GM12874 (cell line): ENCODE data around the gene RPP30.

ENCODE experiments used
- CTCF ChIP-seq: IDR thresholded peaks from 2 replicates; pipeline ENCODE4 v1.5.1; 2011; ENCODE audit warnings: low read depth, mild to moderate bottlenecking, control low read depth, low read length, moderate library complexity; ENCODE audit not compliant: insufficient read depth

The RPP30 gene

GRCh38 chr10:90871766-90872647 is at the start of gene RPP30:
RPP30 (plus strand) TSS chr10:90871974; CDS start chr10:90871987, 13 bp downstream.
- TF ChIP-seq CTCF, result no peak

GRCh38 chr10:90822508-90822907 is 49.3 kb upstream of the RPP30 start:
- TF ChIP-seq CTCF, result no peak

DNA sequence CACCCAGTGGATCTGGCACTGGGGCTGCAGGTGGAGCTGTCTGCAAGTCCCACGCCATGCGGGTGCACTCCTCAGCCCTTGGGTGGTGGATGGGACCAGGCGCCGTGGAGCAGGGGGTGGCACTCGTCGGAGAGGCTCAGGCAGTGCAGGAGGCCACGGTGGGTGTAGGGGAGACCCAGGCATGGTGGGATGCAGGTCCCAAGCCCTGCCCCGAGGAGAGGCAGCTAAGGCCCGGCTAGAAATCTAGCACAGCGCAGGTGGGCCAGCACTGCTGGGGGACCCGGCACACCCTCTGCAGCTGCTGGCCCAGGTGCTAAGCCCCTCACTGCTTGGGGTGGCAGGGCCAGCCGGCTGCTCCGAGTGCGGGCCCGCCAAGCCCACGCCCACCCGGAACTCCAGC is 39.7 kb upstream of the RPP30 start:
- TF ChIP-seq CTCF, result no peak

GRCh38 chr10:90834326-90834725 is 37.4 kb upstream of the RPP30 start:
- no peak for TF ChIP-seq CTCF

GRCh38 chr10:90837486-90837885 is 34.3 kb upstream of the RPP30 start:
- TF ChIP-seq CTCF, result no peak

- no peak for TF ChIP-seq CTCF
These were observed 29.0 kb upstream of the RPP30 start for GRCh38 chr10:90842725-90843124.

DNA sequence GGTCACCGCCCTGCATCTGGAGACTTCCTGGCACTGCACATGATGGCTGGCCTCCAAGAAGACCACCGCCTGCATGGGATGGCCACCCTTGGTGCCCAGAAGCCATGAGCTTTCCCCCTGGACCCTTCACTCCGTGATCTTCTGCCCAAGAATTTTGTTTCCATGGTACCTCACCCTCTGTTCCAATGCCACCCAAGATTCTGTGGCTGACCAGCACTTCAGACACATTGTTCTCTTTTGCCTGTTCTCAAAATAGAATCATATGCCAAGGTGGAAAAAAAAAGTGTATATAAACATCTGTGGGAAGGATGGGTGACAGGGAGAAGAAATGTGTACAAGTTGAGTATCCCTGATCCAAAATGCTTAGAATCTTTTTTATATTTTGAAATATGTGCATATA is 26.0 kb upstream of the RPP30 start:
- TF ChIP-seq CTCF, result no peak
